HepG2 (cell line): ENCODE measurements around the gene CAMK2D. TPM values are rescaled to one million over a fixed set of nuclear protein-coding genes. Genes with fewer than 3 reads are reported as not detected.

ENCODE experiments used
- ATAC-seq: fragments of 200-7000 bp; cut with Tn5 transposase; 3 replicates; pipeline ENCODE4 v1.9.1; 2020; ENCODE audit warnings: mild to moderate bottlenecking, moderate library complexity
- BruUV-seq: library from RNA; stranded (reverse); fragments of 400-500 nt; replicated peaks from 2 replicates; lab custom pipeline; 2021; lab: Mats Ljungman, UMichigan
- CTCF ChIA-PET: fragments of 300-600 bp; formaldehyde crosslinking; extraction: SDS; loops from one replicate; lab custom pipeline; 2021; ENCODE audit warnings: low total read pairs, inconsistent platforms, low intra/inter-chr PET ratio; lab: Yijun Ruan, JAX
- POLR2A ChIA-PET: fragments of 350-600 bp; sonication (Branson Sonifier 250); formaldehyde crosslinking; loops from one replicate; lab custom pipeline; 2020; ENCODE audit warnings: antibody characterized with exemption, inconsistent platforms; lab: Yijun Ruan, JAX
- DNase-seq: peaks from one replicate; pipeline ENCODE4 v3.0.0-alpha.2; 2015; ENCODE audit warnings: low spot score
- FAIRE-seq: peaks from 3 replicates; lab custom pipeline; 2011; peaks lifted over from hg19 to GRCh38; lab: Jason Lieb, UNC
- H2AFZ ChIP-seq: one replicate; pipeline ENCODE4 v1.6.1; 2011; ENCODE audit warnings: low read length, inconsistent platforms
- H3K27ac ChIP-seq: fragments of 300-600 bp; 3 replicates; pipeline ENCODE4 v1.8.0; 2011; ENCODE audit warnings: mixed run types, mild to moderate bottlenecking, mixed read lengths, low read length, inconsistent platforms; ENCODE audit not compliant: insufficient read depth; ENCODE audit errors: extremely low read length
- H3K27me3 ChIP-seq, 2 experiments: fragments of 200-600 bp in 1 of 2; 2 replicates in 1 of 2; 3 replicates in 1 of 2; pipeline versions ENCODE4 v1.6.0 to v1.8.0; 2011; ENCODE audit warnings: low read length in 2 of 2, mild to moderate bottlenecking in 2 of 2, moderate library complexity in 2 of 2, inconsistent platforms in 1 of 2; ENCODE audit not compliant: insufficient read depth in 2 of 2, control insufficient read depth in 1 of 2
- H3K36me3 ChIP-seq, 2 experiments: fragments of 200-600 bp in 1 of 2; replicated peaks in 1 of 2; 2 replicates in 1 of 2; 3 replicates in 1 of 2; pipeline versions ENCODE4 v1.5.1 to v1.8.0; 2011; ENCODE audit warnings: low read length in 2 of 2, inconsistent platforms in 1 of 2; ENCODE audit not compliant: insufficient read depth in 2 of 2, control insufficient read depth in 1 of 2
- H3K4me1 ChIP-seq: 2 replicates; pipeline ENCODE4 v1.5.1; 2012; ENCODE audit warnings: low read length, inconsistent platforms; ENCODE audit not compliant: insufficient read depth
- H3K4me2 ChIP-seq: 2 replicates; pipeline ENCODE4 v1.6.0; 2011; ENCODE audit warnings: low read depth, low read length, inconsistent platforms
- H3K4me3 ChIP-seq, 3 experiments: fragments of 200-600 bp in 1 of 3; sonication (generic), shearing (Covaris generic) in 1 of 3; replicated peaks in 1 of 3; 2 replicates each; pipeline ENCODE4 v1.5.1; 2011 to 2016; ENCODE audit warnings: low read length in 3 of 3, inconsistent platforms in 2 of 3, low read depth in 2 of 3, mild to moderate bottlenecking in 2 of 3, control low read depth in 1 of 3, mixed read lengths in 1 of 3; ENCODE audit not compliant: insufficient read depth in 1 of 3
- H3K79me2 ChIP-seq: one replicate; pipeline ENCODE4 v1.6.1; 2011; ENCODE audit warnings: low read length, inconsistent platforms; ENCODE audit not compliant: insufficient read depth
- H3K9ac ChIP-seq: 2 replicates; pipeline ENCODE4 v1.6.0; 2011; ENCODE audit warnings: mild to moderate bottlenecking, low read depth, low read length, inconsistent platforms; ENCODE audit not compliant: insufficient read depth
- H3K9me3 ChIP-seq: 2 replicates; pipeline ENCODE4 v1.5.1; 2012; ENCODE audit warnings: mild to moderate bottlenecking, low read length
- H4K20me1 ChIP-seq: 2 replicates; pipeline ENCODE4 v1.6.0; 2011; ENCODE audit warnings: inconsistent platforms, mild to moderate bottlenecking, low read length, moderate library complexity; ENCODE audit not compliant: insufficient read depth
- ARHGAP35 ChIP-seq: sonication (generic); formaldehyde crosslinking; IDR thresholded peaks from 2 replicates; pipeline ENCODE4 v1.9.0; 2022; ENCODE audit warnings: mild to moderate bottlenecking, inconsistent platforms, moderate library complexity, missing genetic modification reagents, borderline replicate concordance
- CBX2 ChIP-seq, 2 experiments: fragments of 200-600 bp in 1 of 2; sonication (generic); formaldehyde crosslinking in 1 of 2; IDR thresholded peaks; 2 replicates each; pipeline versions ENCODE4 v1.7.0 to v1.8.1; 2018 to 2022; ENCODE audit warnings: low read depth in 2 of 2, low read length in 1 of 2, mild to moderate bottlenecking in 1 of 2, missing genetic modification reagents in 1 of 2
- HNF1A ChIP-seq, 2 experiments: sonication (generic) in 1 of 2; formaldehyde crosslinking in 1 of 2; IDR thresholded peaks; 2 replicates each; pipeline versions ENCODE4 v1.4.0 to v1.6.1; 2016 to 2020; ENCODE audit warnings: borderline replicate concordance in 1 of 2, low read depth in 1 of 2, mild to moderate bottlenecking in 1 of 2, missing genetic modification reagents in 1 of 2
- IRX3 ChIP-seq: sonication (generic); formaldehyde crosslinking; IDR thresholded peaks from 2 replicates; pipeline ENCODE4 v1.8.1; 2023; ENCODE audit warnings: mild to moderate bottlenecking, low read depth, missing genetic modification reagents, borderline replicate concordance
- KLF12 ChIP-seq: sonication (generic); formaldehyde crosslinking; IDR thresholded peaks from 2 replicates; pipeline ENCODE4 v1.4.0; 2020; ENCODE audit warnings: missing genetic modification reagents, borderline replicate concordance
- MLX ChIP-seq: IDR thresholded peaks from 2 replicates; pipeline ENCODE4 v1.6.1; 2016
- MNT ChIP-seq: fragments of 450-650 bp; IDR thresholded peaks from 2 replicates; pipeline ENCODE4 v1.6.1; 2016
- RBM39 ChIP-seq: fragments of 200-400 bp; formaldehyde crosslinking; IDR thresholded peaks from one replicate; pipeline ENCODE4 v1.6.1; 2018; ENCODE audit warnings: antibody characterized with exemption, mild to moderate bottlenecking, low read depth, low read length; ENCODE audit not compliant: poor library complexity, severe bottlenecking
- RCOR2 ChIP-seq: IDR thresholded peaks from 2 replicates; pipeline ENCODE4 v1.6.1; 2016; ENCODE audit warnings: missing biosample characterization, missing genetic modification reagents
- STAG1 ChIP-seq: sonication (generic); formaldehyde crosslinking; IDR thresholded peaks from 2 replicates; pipeline ENCODE4 v1.4.0; 2020; ENCODE audit warnings: missing genetic modification reagents
- TRIM24 ChIP-seq: sonication (generic); formaldehyde crosslinking; IDR thresholded peaks from 2 replicates; pipeline ENCODE4 v1.8.0; 2022; ENCODE audit warnings: mild to moderate bottlenecking, missing genetic modification reagents
- ZNF468 ChIP-seq: sonication (generic); formaldehyde crosslinking; IDR thresholded peaks from 2 replicates; pipeline ENCODE4 v1.8.0; 2022; ENCODE audit warnings: mild to moderate bottlenecking, moderate library complexity, missing genetic modification reagents
- ZNF543 ChIP-seq: sonication (generic); formaldehyde crosslinking; IDR thresholded peaks from 2 replicates; pipeline ENCODE4 v1.4.0; 2020; ENCODE audit warnings: mild to moderate bottlenecking, missing genetic modification reagents
- ZNF562 ChIP-seq: sonication (generic); formaldehyde crosslinking; IDR thresholded peaks from 2 replicates; pipeline ENCODE4 v1.8.0; 2022; ENCODE audit warnings: missing genetic modification reagents, borderline replicate concordance
- ZNF597 ChIP-seq: sonication (generic); formaldehyde crosslinking; IDR thresholded peaks from 2 replicates; pipeline ENCODE4 v1.5.0; 2020; ENCODE audit warnings: missing genetic modification reagents
- ZNF678 ChIP-seq: sonication (generic); formaldehyde crosslinking; IDR thresholded peaks from 2 replicates; pipeline ENCODE4 v1.4.0; 2020; ENCODE audit warnings: mild to moderate bottlenecking, missing genetic modification reagents
- ZNF782 ChIP-seq: sonication (generic); formaldehyde crosslinking; IDR thresholded peaks from 2 replicates; pipeline ENCODE4 v1.4.0; 2020; ENCODE audit warnings: missing genetic modification reagents, mild to moderate bottlenecking, borderline replicate concordance
- WGBS: methylation state at CpG from one replicate; pipeline ENCODE4 v1.1.6; 2017; ENCODE audit warnings: low lambda C conversion rate; 5-methylcytosine and 5-hydroxymethylcytosine counted together
- in situ Hi-C: cut with HindIII; loops from 2 replicates; pipeline ENCODE4 v1.10.0; 2017; ENCODE audit warnings: low pct_unique_long_range_greater_than_20kb; ENCODE audit not compliant: extremely low pct_ligation_motif_present
- intact Hi-C: fragments of 100-400 bp; cut with micrococcal nuclease; formaldehyde crosslinking; loops from one replicate; pipeline ENCODE4 v1.10.0; 2022; ENCODE audit not compliant: unreplicated experiment
- polyA plus RNA-seq, 8 experiments: library from polyadenylated mRNA; depleted of rRNA in 3 of 8; stranded (reverse) in 7 of 8; unstranded in 1 of 8; fragments of >200 nt; fragmentation: Illumina TruSeq in 4 of 8; extraction: Trizol in 4 of 8; gene quantifications; 2 replicates each; pipeline versions ENCODE4 v1.2.1 to v1.2.3, GENCODE V29; 2011 to 2016; ENCODE audit warnings: low read depth in 4 of 8, missing spikeins in 1 of 8, mixed read lengths in 1 of 8; ENCODE audit not compliant: insufficient read depth in 1 of 8
- total RNA-seq, 5 experiments: library from RNA; depleted of rRNA; stranded (reverse); fragments of >200 nt; fragmentation: Illumina TruSeq; extraction: Trizol; gene quantifications; 2 replicates each; pipeline ENCODE4 v1.2.3, GENCODE V29; 2016; ENCODE audit warnings: low read depth in 1 of 5

Gene CAMK2D
- total and polyA plus RNA-seq, 2 of the 13 experiments (the other 11 are each of a cell fraction or from before 2014, with no cell fraction given): 18.0 to 65.4 TPM

GRCh38 chr4:113759696-113760093 is 1.8 kb downstream of the CAMK2D start:
- H3K4me1 ChIP-seq: peaks cover 52% of the 10 kb centered on the region
- H3K9ac ChIP-seq: peak overlapping the region; percentile 89
- ATAC-seq (no peak), FAIRE-seq (no peak), DNase-seq (no peak)
- no peaks in the 10 kb centered on the region; a peak in 1 of 5 replicates for H3K27me3 ChIP-seq
- CTCF ChIA-PET: no interaction called here
- H3K4me3 ChIP-seq: peak overlapping the region; percentile 70 to 96 (median 94)
- in situ Hi-C loops: loop anchor here (5.0 to 10.0 kb wide), 2 partner anchors 212 to 365 kb away; no protein-coding TSS in a partner anchor
- no peaks in the 10 kb centered on the region for H3K9me3 ChIP-seq
- BruUV-seq: no TSS peak
- 4% methylated on average over 4 of the region's 4 CpGs for WGBS
- H4K20me1 ChIP-seq: no peaks in the 10 kb centered on the region
- intact Hi-C loops: loop anchor here (2.0 to 10.0 kb wide), 4 partner anchors 75 to 615 kb away; no protein-coding TSS in a partner anchor
- no peaks in the 10 kb centered on the region for H3K36me3 ChIP-seq
- H3K27ac ChIP-seq: peak overlapping the region; percentile 95
- peaks cover 52% of the 10 kb centered on the region for H3K79me2 ChIP-seq
- H3K4me2 ChIP-seq: peak overlapping the region; percentile 87
- H2AFZ ChIP-seq: no peak overlapping the region
- POLR2A ChIA-PET: interaction anchor here (1.0 to 1.2 kb wide), 3 partner anchors 123 to 356 kb away, joined by 3 read pairs; no protein-coding TSS in a partner anchor
- TF ChIP-seq STAG1 (CRISPR knock-in tag) (no peak), ZNF543 (CRISPR knock-in tag) (no peak), RBM39 (no peak), HNF1A (IDR thresholded peaks at IDR 0.05; ENCODE audit: low read depth) (no peak), HNF1A (CRISPR knock-in tag; IDR thresholded peaks at IDR 0.05; ENCODE audit: borderline replicate concordance) (no peak), MLX (CRISPR knock-in tag) (no peak), MNT (no peak), ZNF562 (no peak), TRIM24 (no peak), ZNF597 (no peak), KLF12 (no peak), ZNF678 (CRISPR knock-in tag) (no peak), IRX3 (CRISPR knock-in tag) (no peak), ARHGAP35 (no peak), ZNF468 (no peak), RCOR2 (no peak), CBX2 (IDR thresholded peaks at IDR 0.05; ENCODE audit: low read depth, low read length) (no peak), CBX2 (CRISPR knock-in tag; IDR thresholded peaks at IDR 0.05; ENCODE audit: low read depth) (no peak), ZNF782 (CRISPR knock-in tag) (no peak)
